Measurements from ENCODE around the gene PPP2R1B. TPM values are rescaled to one million over a fixed set of nuclear protein-coding genes. Genes with fewer than 3 reads are reported as not detected.

Gene PPP2R1B
- total RNA-seq, 1 donor = 19.9 TPM

GRCh38 chr11:111684251-111684650, 81.9 kb downstream of the PPP2R1B start:
- no peak overlapping the region for H3K4me3 ChIP-seq (ENCODE audit: insufficient read depth, low read length)
- H3K27me3 ChIP-seq (ENCODE audit: insufficient read depth, low read length) = no peaks in the 10 kb centered on the region
- no peak for DNase-seq (ENCODE audit: insufficient read length, low spot score, missing footprints)
- no peaks in the 10 kb centered on the region for H3K9me3 ChIP-seq (ENCODE audit: low read depth, low read length)
- H3K27ac ChIP-seq (ENCODE audit: low read depth, low read length) = no peak overlapping the region
- no peak overlapping the region for H3K4me2 ChIP-seq (ENCODE audit: insufficient read depth, low read length)
- no peak for TF ChIP-seq CTCF (IDR thresholded peaks at IDR 0.05; ENCODE audit: extremely low read depth, low read depth, low read length)
- no peaks in the 10 kb centered on the region for H4K20me1 ChIP-seq (ENCODE audit: insufficient read depth, low read length)
- peaks cover 14% of the 10 kb centered on the region for H3K36me3 ChIP-seq (ENCODE audit: insufficient read depth, low read length)
- H2AFZ ChIP-seq (ENCODE audit: low read length) = no peak overlapping the region
- no peaks in the 10 kb centered on the region for H3K4me1 ChIP-seq (ENCODE audit: insufficient read depth, low read length)
- no peaks in the 10 kb centered on the region for H3K79me2 ChIP-seq (ENCODE audit: insufficient read depth, low read length)

GRCh38 chr11:111683806-111684205, 82.4 kb downstream of the PPP2R1B start:
- TF ChIP-seq CTCF (IDR thresholded peaks at IDR 0.05; ENCODE audit: extremely low read depth, low read depth, low read length) = no peak
- no peak overlapping the region for H2AFZ ChIP-seq (ENCODE audit: low read length)

GRCh38 chr11:111680486-111681175, 85.6 kb downstream of the PPP2R1B start:
- no peak for DNase-seq (ENCODE audit: insufficient read length, low spot score, missing footprints)

More at GRCh38 chr11:111683806-111684205, 82.4 kb downstream of the PPP2R1B start:
- peaks cover 10% of the 10 kb centered on the region for H3K36me3 ChIP-seq (ENCODE audit: insufficient read depth, low read length)
- no peak for DNase-seq (ENCODE audit: insufficient read length, low spot score, missing footprints)
- H4K20me1 ChIP-seq (ENCODE audit: insufficient read depth, low read length) = no peaks in the 10 kb centered on the region
- no peaks in the 10 kb centered on the region for H3K9me3 ChIP-seq (ENCODE audit: low read depth, low read length)
- H3K27me3 ChIP-seq (ENCODE audit: insufficient read depth, low read length) = no peaks in the 10 kb centered on the region
- no peak overlapping the region for H3K4me2 ChIP-seq (ENCODE audit: insufficient read depth, low read length)
- no peaks in the 10 kb centered on the region for H3K79me2 ChIP-seq (ENCODE audit: insufficient read depth, low read length)
- no peak overlapping the region for H3K27ac ChIP-seq (ENCODE audit: low read depth, low read length)
- H3K4me3 ChIP-seq (ENCODE audit: insufficient read depth, low read length) = no peak overlapping the region
- H3K4me1 ChIP-seq (ENCODE audit: insufficient read depth, low read length) = no peaks in the 10 kb centered on the region

More at GRCh38 chr11:111680486-111681175, 85.6 kb downstream of the PPP2R1B start:
- Histone ChIP-seq H3K36me3 (ENCODE audit: insufficient read depth, low read length) (no peaks in the 10 kb centered on the region), H3K79me2 (ENCODE audit: insufficient read depth, low read length) (peaks cover 2% of the 10 kb centered on the region), H4K20me1 (ENCODE audit: insufficient read depth, low read length) (no peaks in the 10 kb centered on the region), H3K4me3 (ENCODE audit: insufficient read depth, low read length) (no peak overlapping the region), H2AFZ (ENCODE audit: low read length) (no peak overlapping the region), H3K9me3 (ENCODE audit: low read depth, low read length) (no peaks in the 10 kb centered on the region), H3K4me1 (ENCODE audit: insufficient read depth, low read length) (peaks cover 5% of the 10 kb centered on the region), H3K27me3 (ENCODE audit: insufficient read depth, low read length) (no peaks in the 10 kb centered on the region), H3K4me2 (ENCODE audit: insufficient read depth, low read length) (no peak overlapping the region), H3K27ac (ENCODE audit: low read depth, low read length) (no peak overlapping the region)
- TF ChIP-seq CTCF (IDR thresholded peaks at IDR 0.05; ENCODE audit: extremely low read depth, low read depth, low read length) = no peak

Other genes with a start within 250 kb of the PPP2R1B start
- 81.8 and 94.0 TPM in 2 replicates for gene LAYN, start 225.7 kb downstream of the PPP2R1B start, total RNA-seq
- 17.7 and 18.3 TPM in 2 replicates for gene SIK2, start 163.9 kb downstream of the PPP2R1B start, total RNA-seq
- 35.8 and 36.8 TPM in 2 replicates for gene ALG9, start 105.2 kb upstream of the PPP2R1B start, total RNA-seq
- 1.4 and 1.5 TPM in 2 replicates for gene FDXACB1, start 112.8 kb upstream of the PPP2R1B start, total RNA-seq
- 8.3 and 10.9 TPM in 2 replicates for gene CFAP68, start 113.2 kb upstream of the PPP2R1B start, total RNA-seq
- 54.3 and 55.4 TPM in 2 replicates for gene CRYAB, start 145.4 kb upstream of the PPP2R1B start, total RNA-seq
- gene HSPB2, start 146.3 kb upstream of the PPP2R1B start, total RNA-seq = 2.1 and 2.2 TPM in 2 replicates
- gene C11orf52, start 152.5 kb upstream of the PPP2R1B start, total RNA-seq = 1.2 and 1.4 TPM in 2 replicates
- 27.4 and 28.6 TPM in 2 replicates for gene DIXDC1, start 171.0 kb upstream of the PPP2R1B start, total RNA-seq